ENCODE data around the gene TDRD7.

The TDRD7 gene

GRCh38 chr9:97518909-97519307 is 107.0 kb downstream of the TDRD7 start:
- Histone ChIP-seq H3K9ac (ENCODE audit: low read length) (no peak overlapping the region), H3K18ac (ENCODE audit: low read length) (no peak overlapping the region), H3K4ac (ENCODE audit: low read depth, low read length) (no peak overlapping the region), H3K14ac (ENCODE audit: low read length) (no peak overlapping the region), H2BK120ac (ENCODE audit: insufficient read depth, low read length, poor library complexity) (no peak overlapping the region), H3K79me1 (ENCODE audit: low read length) (no peaks in the 10 kb centered on the region), H2AK5ac (ENCODE audit: low read length) (no peak overlapping the region), H4K12ac (ENCODE audit: low read depth, low read length) (no peak overlapping the region), H2BK5ac (ENCODE audit: low read depth, low read length, poor library complexity) (no peak overlapping the region), H4K8ac (ENCODE audit: low read depth, low read length) (no peak overlapping the region), H3K27ac (ENCODE audit: low read depth, low read length) (no peak overlapping the region), H3K4me3 (ENCODE audit: low read depth, low read length) (no peak overlapping the region), H3K4me1 (ENCODE audit: control insufficient read depth in 1 of 2, insufficient read depth in 2 of 2, low read length in 2 of 2) (peaks cover 0 to 3% of the 10 kb centered on the region in 2 experiments), H3K4me2 (ENCODE audit: low read length) (no peak overlapping the region), H4K91ac (ENCODE audit: low read depth, low read length) (no peak overlapping the region), H3K27me3 (ENCODE audit: insufficient read depth, low read length) (no peaks in the 10 kb centered on the region), H2AFZ (ENCODE audit: insufficient read depth, low read length, poor library complexity) (no peak overlapping the region), H3K23ac (ENCODE audit: low read length) (no peak overlapping the region), H3K36me3 (ENCODE audit: control insufficient read depth in 1 of 2, insufficient read depth in 2 of 2, low read length in 2 of 2) (no peaks in the 10 kb centered on the region), H2BK12ac (ENCODE audit: low read length) (no peak overlapping the region), H3K9me3 (ENCODE audit: insufficient read depth, low read depth, low read length) (no peaks in the 10 kb centered on the region), H3K79me2 (ENCODE audit: control insufficient read depth, insufficient read depth, low read length, poor library complexity) (no peaks in the 10 kb centered on the region)
- DNase-seq = no peak
- WGBS (ENCODE audit: extremely low coverage, insufficient coverage, insufficient read length) = no CpG with 5 or more reads among the region's 6 CpGs

- Histone ChIP-seq H3K79me2 (ENCODE audit: control insufficient read depth, insufficient read depth, low read length, poor library complexity) (no peaks in the 10 kb centered on the region), H3K23ac (ENCODE audit: low read length) (no peak overlapping the region), H4K8ac (ENCODE audit: low read depth, low read length) (no peak overlapping the region), H2AFZ (ENCODE audit: insufficient read depth, low read length, poor library complexity) (no peak overlapping the region), H3K79me1 (ENCODE audit: low read length) (no peaks in the 10 kb centered on the region), H3K27me3 (ENCODE audit: insufficient read depth, low read length) (no peaks in the 10 kb centered on the region), H4K12ac (ENCODE audit: low read depth, low read length) (no peak overlapping the region), H3K18ac (ENCODE audit: low read length) (no peak overlapping the region), H3K4ac (ENCODE audit: low read depth, low read length) (no peak overlapping the region), H2BK5ac (ENCODE audit: low read depth, low read length, poor library complexity) (no peak overlapping the region), H3K9ac (ENCODE audit: low read length) (no peak overlapping the region), H4K91ac (ENCODE audit: low read depth, low read length) (no peak overlapping the region), H3K4me1 (ENCODE audit: control insufficient read depth in 1 of 2, insufficient read depth in 2 of 2, low read length in 2 of 2) (peaks cover 0 to 2% of the 10 kb centered on the region in 2 experiments), H3K36me3 (ENCODE audit: control insufficient read depth in 1 of 2, insufficient read depth in 2 of 2, low read length in 2 of 2) (no peaks in the 10 kb centered on the region), H3K9me3 (ENCODE audit: insufficient read depth, low read depth, low read length) (no peaks in the 10 kb centered on the region), H2BK120ac (ENCODE audit: insufficient read depth, low read length, poor library complexity) (no peak overlapping the region), H2BK12ac (ENCODE audit: low read length) (no peak overlapping the region), H3K4me2 (ENCODE audit: low read length) (no peak overlapping the region), H3K27ac (ENCODE audit: low read depth, low read length) (no peak overlapping the region), H3K14ac (ENCODE audit: low read length) (no peak overlapping the region), H2AK5ac (ENCODE audit: low read length) (no peak overlapping the region), H3K4me3 (ENCODE audit: low read depth, low read length) (no peak overlapping the region)
- no CpG with 5 or more reads among the region's 11 CpGs for WGBS (ENCODE audit: extremely low coverage, insufficient coverage, insufficient read length)
- no peak for DNase-seq
These were observed 107.6 kb downstream of the TDRD7 start for GRCh38 chr9:97519441-97519970.

- Histone ChIP-seq H3K23ac (ENCODE audit: low read length) (no peak overlapping the region), H3K14ac (ENCODE audit: low read length) (no peak overlapping the region), H4K8ac (ENCODE audit: low read depth, low read length) (no peak overlapping the region), H2AFZ (ENCODE audit: insufficient read depth, low read length, poor library complexity) (no peak overlapping the region), H3K18ac (ENCODE audit: low read length) (no peak overlapping the region), H3K4me2 (ENCODE audit: low read length) (no peak overlapping the region), H3K4me1 (ENCODE audit: control insufficient read depth in 1 of 2, insufficient read depth in 2 of 2, low read length in 2 of 2) (peaks cover 0 to 5% of the 10 kb centered on the region in 2 experiments), H2BK120ac (ENCODE audit: insufficient read depth, low read length, poor library complexity) (no peak overlapping the region), H3K9me3 (ENCODE audit: insufficient read depth, low read depth, low read length) (no peaks in the 10 kb centered on the region), H2BK5ac (ENCODE audit: low read depth, low read length, poor library complexity) (no peak overlapping the region), H3K27ac (ENCODE audit: low read depth, low read length) (no peak overlapping the region), H3K79me1 (ENCODE audit: low read length) (peaks cover 2% of the 10 kb centered on the region), H4K91ac (ENCODE audit: low read depth, low read length) (no peak overlapping the region), H3K79me2 (ENCODE audit: control insufficient read depth, insufficient read depth, low read length, poor library complexity) (no peaks in the 10 kb centered on the region), H3K27me3 (ENCODE audit: insufficient read depth, low read length) (no peaks in the 10 kb centered on the region), H3K4ac (ENCODE audit: low read depth, low read length) (no peak overlapping the region), H2AK5ac (ENCODE audit: low read length) (no peak overlapping the region), H3K9ac (ENCODE audit: low read length) (no peak overlapping the region), H4K12ac (ENCODE audit: low read depth, low read length) (no peak overlapping the region), H2BK12ac (ENCODE audit: low read length) (no peak overlapping the region), H3K36me3 (ENCODE audit: control insufficient read depth in 1 of 2, insufficient read depth in 2 of 2, low read length in 2 of 2) (no peaks in the 10 kb centered on the region), H3K4me3 (ENCODE audit: low read depth, low read length) (no peak overlapping the region)
- WGBS (ENCODE audit: extremely low coverage, insufficient coverage, insufficient read length) = no CpG with 5 or more reads among the region's 10 CpGs
- DNase-seq = no peak
These were observed 109.9 kb downstream of the TDRD7 start for GRCh38 chr9:97521576-97522333.

GRCh38 chr9:97524424-97524823 is 112.5 kb downstream of the TDRD7 start:
- WGBS (ENCODE audit: extremely low coverage, insufficient coverage, insufficient read length) = no CpG with 5 or more reads among the region's 4 CpGs
- no peak overlapping the region for H3K27ac ChIP-seq (ENCODE audit: low read depth, low read length)
- no peak for DNase-seq

More at GRCh38 chr9:97524424-97524823, 112.5 kb downstream of the TDRD7 start:
- Histone ChIP-seq H2AFZ (ENCODE audit: insufficient read depth, low read length, poor library complexity) (no peak overlapping the region), H2BK12ac (ENCODE audit: low read length) (no peak overlapping the region), H3K4me1 (ENCODE audit: control insufficient read depth in 1 of 2, insufficient read depth in 2 of 2, low read length in 2 of 2) (peaks cover 3 to 8% of the 10 kb centered on the region in 2 experiments), H3K27me3 (ENCODE audit: insufficient read depth, low read length) (no peaks in the 10 kb centered on the region), H3K9me3 (ENCODE audit: insufficient read depth, low read depth, low read length) (no peaks in the 10 kb centered on the region), H4K91ac (ENCODE audit: low read depth, low read length) (no peak overlapping the region), H3K4me3 (ENCODE audit: low read depth, low read length) (no peak overlapping the region), H4K8ac (ENCODE audit: low read depth, low read length) (no peak overlapping the region), H4K12ac (ENCODE audit: low read depth, low read length) (no peak overlapping the region), H3K23ac (ENCODE audit: low read length) (no peak overlapping the region), H2BK120ac (ENCODE audit: insufficient read depth, low read length, poor library complexity) (no peak overlapping the region), H3K4ac (ENCODE audit: low read depth, low read length) (no peak overlapping the region), H2AK5ac (ENCODE audit: low read length) (no peak overlapping the region), H3K9ac (ENCODE audit: low read length) (no peak overlapping the region), H3K36me3 (ENCODE audit: control insufficient read depth in 1 of 2, insufficient read depth in 2 of 2, low read length in 2 of 2) (no peaks in the 10 kb centered on the region), H3K79me1 (ENCODE audit: low read length) (peaks cover 2% of the 10 kb centered on the region), H3K79me2 (ENCODE audit: control insufficient read depth, insufficient read depth, low read length, poor library complexity) (no peaks in the 10 kb centered on the region), H2BK5ac (ENCODE audit: low read depth, low read length, poor library complexity) (no peak overlapping the region), H3K4me2 (ENCODE audit: low read length) (no peak overlapping the region), H3K14ac (ENCODE audit: low read length) (no peak overlapping the region), H3K18ac (ENCODE audit: low read length) (no peak overlapping the region)

Data from trophoblast cell (in vitro differentiated cells and primary cell).